Measurements from ENCODE around the gene PSMB11. TPM values are rescaled to one million over a fixed set of nuclear protein-coding genes. Genes with fewer than 3 reads are reported as not detected.

Gene PSMB11
- total RNA-seq, 1 donor from 2014 or later = not detected

DNA sequence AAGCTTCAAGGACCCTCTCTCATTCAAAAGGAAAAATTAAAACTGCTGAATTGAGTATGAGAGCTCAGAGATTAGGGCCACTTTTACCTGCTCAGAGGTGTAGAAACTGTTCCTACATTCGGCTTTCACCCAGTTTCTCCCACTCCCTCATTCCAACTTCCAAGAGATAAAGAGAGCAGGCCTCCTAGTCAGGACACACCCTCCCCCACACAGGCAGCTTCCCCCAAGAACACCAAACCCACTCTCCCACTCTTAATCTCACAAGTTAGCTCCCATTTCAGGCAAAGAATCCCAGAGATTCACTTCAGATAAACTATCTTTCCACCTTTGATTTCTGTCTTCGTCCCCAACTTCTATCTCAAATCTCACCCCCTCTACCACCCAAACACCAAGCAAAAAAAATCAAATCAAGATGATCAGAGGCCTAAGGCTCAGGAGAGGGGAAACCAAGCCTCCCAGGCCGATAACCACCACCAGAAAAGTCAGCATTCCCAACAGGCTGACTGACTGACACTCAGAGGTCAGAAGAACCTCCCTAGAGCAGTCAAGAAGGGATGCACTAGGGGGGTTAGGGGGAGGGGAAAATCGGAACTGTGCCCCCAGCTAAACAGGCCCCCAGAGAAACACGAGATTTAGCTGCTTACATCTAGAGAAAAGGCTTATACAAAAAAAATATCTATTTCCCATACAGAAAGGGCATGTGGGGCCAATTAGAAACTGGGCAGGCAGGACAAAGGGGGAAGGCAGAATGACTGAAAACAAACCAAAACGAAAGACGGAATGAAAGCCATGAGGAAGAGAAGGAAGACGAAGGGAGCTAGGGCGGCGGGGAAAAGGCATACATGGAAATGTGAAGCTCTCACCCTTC lies 28.5 kb downstream of the PSMB11 start:
- intact Hi-C loops (cut with DNase I) = no loop called here
- DNase-seq (ENCODE audit: low spot score) = no peak

DNA sequence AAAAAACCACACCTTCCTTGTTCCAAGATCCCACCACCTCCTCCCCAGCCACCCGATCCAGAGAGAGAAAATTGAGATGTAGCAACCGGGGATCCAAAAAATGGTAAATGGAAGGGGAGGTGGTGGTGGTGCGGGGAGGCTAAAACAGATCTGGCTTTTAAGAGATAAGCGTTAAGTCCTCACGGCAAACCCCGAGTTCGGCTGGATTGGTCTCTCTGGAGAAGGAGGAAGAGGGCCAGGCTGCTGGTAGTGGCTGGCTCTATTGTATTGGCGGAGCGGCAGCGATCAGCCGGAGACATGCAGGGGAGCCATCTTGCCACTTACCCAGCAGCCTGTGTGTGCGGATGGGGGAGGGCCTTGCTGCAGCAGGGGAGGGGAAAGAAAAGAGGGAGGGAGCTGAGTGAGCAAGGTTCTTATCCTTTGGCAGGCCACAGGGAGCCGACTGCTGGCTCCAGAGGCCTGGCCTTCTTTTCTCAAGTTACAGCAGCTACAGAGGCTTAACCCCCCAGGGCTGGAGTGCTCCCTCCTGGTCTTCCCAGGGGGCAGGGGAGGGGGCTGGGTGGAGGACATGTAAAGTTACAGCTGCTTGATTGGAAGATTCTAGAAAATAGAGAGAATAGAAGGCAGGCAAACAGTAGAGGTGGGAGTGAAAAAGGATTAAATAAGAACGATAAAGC lies 29.4 kb downstream of the PSMB11 start:
- DNase-seq (ENCODE audit: low spot score) = peak; percentile 93
- intact Hi-C loops (cut with DNase I) = no loop called here

DNA sequence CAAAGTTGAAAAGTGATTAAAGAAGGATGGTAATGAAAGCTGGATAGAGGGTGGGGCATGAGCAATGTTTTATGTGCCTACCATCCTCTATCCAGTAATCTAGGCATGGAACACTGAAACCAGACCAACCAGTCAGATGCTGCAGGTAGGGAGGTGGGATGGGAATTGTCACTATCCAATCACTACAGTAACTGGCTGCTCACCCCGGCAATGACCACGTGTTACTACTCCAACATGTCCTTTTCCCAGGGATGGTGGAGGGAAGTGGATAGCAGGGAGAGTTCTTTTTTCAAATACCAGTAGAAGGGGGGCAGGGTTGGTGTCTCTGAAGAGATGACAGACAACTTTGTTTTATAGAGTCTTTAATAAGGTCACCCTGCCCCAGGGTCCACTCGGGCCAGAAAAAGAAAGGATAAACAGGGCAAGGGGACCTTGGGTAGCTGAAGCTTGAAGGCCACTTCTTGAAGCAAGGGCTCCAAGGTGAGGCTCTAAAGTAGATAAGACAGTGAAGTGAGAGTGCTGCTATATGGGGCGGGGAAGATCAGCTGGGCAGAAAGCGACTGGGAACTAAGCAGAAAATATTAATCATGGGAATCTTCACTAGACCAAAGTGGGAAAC lies 30.0 kb downstream of the PSMB11 start:
- intact Hi-C loops (cut with DNase I) = no loop called here

DNA sequence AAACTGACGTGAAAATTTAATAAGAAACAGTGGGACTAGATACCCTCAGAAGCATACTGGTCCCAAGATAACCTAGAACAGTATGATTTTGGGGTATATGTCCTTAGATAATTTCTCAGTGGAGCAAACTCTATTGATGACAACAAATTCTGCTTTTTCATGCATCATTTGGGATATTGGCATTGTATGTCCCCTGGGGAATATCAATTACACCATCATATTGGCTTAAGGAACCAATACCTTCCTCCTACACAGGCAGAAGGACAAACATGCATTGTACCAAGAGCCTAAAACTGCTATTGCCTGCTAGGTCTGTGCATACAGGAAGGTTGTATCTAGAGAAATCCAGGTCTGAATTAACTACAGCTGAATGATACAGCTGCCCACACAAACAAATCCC lies 32.9 kb downstream of the PSMB11 start:
- no peak for DNase-seq (ENCODE audit: low spot score)
- intact Hi-C loops (cut with DNase I) = no loop called here

More for the DNA sequence above, 30.0 kb downstream of the PSMB11 start:
- no peak for DNase-seq (ENCODE audit: low spot score)

DNA sequence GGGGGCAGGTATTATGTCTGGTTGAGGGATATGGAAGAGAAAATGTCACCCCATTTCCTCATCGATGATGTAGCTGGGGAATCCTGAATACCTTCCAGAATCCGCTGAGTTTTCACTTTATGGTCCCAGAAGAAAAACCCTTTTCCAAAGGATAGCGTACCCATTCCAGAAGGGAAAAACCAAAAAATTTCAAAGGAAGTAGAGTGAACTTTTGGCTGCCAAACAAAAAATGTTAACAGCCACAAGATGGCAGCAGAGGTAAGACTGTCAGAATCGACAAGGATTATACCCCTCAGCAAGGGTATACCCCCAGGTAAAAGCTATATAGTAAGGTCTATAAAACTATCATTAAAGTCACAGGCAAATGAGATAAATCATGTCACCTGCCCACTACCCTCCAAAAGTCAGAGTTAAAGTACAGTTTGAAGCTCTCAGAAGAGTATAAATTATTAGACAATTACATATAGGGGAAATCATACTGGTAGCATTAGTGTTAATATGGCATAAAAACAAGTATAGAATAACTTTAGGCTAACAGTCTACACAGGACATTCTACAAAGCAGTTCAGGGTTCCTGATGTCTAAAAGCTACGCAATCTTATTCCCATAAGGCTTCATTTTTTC lies 34.9 kb downstream of the PSMB11 start:
- intact Hi-C loops (cut with DNase I) = no loop called here
- DNase-seq (ENCODE audit: low spot score) = no peak

DNA sequence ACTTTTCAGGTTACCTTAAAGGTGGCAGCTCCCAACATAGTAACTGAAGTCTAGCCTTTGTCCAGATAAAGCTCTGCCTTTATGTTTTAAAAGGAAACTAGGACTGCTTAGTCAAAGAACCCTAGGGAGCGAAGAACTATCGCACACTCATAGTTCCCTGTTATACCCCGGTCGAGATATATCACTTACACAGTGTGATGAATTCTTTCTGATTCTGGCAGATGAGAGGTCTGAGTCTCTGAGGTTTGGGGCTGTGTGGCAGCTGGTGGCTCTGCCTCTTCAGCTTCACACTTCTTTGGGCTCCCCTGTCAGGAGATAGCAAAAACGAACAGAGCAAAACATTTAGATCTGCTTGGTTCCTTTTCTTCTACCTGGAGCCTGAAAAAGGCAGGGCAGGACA lies 36.0 kb downstream of the PSMB11 start:
- intact Hi-C loops (cut with DNase I) = no loop called here

DNA sequence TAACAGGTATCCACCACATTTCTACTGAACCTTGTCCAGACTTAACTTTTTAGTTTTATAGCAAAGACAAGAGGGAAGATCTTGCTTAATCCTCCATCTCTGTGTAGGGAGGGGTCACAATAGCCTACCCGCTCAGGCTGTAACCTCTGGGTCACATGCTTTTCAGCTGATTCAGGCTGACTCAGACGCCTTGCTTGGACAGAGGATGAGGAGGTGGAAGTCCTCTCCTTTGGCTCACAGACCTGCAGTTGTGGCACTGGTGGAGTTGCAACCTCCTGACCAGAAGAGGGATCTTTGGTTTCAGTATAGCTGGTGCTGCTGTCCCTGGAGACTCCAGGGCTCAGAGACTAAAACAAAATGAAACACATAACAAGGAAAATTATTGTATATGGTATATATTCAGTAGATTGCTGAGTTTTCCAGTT lies 36.7 kb downstream of the PSMB11 start:
- intact Hi-C loops (cut with DNase I) = no loop called here
- peak; percentile 86 for DNase-seq (ENCODE audit: low spot score)

More for the DNA sequence above, 36.0 kb downstream of the PSMB11 start:
- no peak for DNase-seq (ENCODE audit: low spot score)

DNA sequence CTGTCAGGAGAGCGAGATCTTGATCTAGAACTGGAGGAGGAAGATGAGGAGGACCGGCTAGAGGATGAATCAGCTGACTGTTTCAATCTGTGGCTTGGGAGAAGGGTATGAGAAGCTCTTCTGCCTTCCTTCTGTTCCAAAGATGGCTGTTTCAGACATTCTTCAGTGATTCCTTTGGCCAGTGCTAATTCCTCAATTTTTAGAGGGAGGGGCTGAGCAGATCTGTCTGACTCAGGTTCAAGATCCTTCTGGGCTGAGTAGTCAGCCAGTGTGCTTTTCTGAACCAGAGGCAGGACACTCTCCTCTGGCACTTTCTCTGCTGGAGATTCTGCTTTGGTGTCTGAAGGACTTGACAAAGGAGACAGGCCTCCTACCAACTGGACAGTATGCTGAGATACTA lies 37.7 kb downstream of the PSMB11 start:
- intact Hi-C loops (cut with DNase I) = no loop called here
- DNase-seq (ENCODE audit: low spot score) = no peak

DNA sequence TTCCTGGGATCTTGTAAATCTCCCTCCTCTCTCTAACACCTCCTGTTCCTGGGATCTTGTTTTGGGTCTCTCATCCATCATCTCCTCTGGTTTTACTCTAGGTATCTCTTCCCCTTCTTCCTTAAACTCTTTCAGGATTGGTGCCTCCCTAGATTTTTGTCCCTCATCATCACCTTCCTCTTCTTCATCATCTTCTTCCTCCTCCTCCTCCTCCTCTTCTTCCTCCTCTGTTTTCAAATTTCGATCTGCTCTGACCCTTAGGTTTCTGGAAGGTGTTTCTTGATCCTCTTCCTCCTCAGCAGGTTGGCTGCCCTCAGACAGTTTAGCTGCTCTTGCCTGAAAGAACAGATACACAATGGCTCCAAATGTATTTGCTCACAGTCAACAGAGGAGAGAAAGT lies 38.5 kb downstream of the PSMB11 start:
- intact Hi-C loops (cut with DNase I) = no loop called here
- no peak for DNase-seq (ENCODE audit: low spot score)

DNA sequence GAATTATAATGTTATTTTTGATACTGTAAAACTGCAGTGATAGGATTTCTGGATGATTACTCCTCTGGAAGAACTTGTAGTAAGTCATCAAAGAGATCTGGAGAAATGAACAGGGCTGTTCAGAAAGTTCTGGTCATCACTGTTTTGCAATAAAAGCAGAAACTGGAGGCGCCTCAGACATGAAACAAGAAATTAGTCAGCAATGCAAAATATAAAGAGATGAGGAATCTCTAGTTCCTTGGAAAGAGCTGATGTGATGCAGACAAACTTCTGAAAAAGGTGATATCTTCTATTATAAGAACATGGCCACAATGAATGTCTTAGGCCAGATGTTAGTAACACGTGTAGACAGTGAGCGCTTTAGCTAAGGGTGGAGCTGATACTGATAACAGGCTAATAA lies 43.4 kb downstream of the PSMB11 start:
- no peak for DNase-seq (ENCODE audit: low spot score)
- intact Hi-C loops (cut with DNase I) = no loop called here

DNA sequence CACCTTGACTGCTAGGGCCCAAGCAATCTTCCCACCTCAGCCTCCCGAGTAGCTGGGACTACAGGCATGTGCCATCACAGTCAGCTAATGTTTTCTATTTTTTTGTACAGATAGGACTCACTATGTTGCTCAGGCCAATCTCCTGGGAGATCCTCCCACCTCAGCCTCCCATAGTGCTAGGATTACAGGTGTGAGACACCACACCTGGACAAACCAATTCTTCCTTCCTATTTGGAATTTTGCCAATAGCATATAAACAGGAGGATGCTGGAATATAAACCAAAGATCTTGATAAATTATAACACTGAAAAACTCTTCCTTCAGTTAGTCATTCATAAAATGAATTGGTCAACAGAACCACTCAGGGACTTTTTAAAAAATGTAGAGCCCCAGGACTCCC lies 44.6 kb downstream of the PSMB11 start:
- intact Hi-C loops (cut with DNase I) = no loop called here
- no peak for DNase-seq (ENCODE audit: low spot score)

DNA sequence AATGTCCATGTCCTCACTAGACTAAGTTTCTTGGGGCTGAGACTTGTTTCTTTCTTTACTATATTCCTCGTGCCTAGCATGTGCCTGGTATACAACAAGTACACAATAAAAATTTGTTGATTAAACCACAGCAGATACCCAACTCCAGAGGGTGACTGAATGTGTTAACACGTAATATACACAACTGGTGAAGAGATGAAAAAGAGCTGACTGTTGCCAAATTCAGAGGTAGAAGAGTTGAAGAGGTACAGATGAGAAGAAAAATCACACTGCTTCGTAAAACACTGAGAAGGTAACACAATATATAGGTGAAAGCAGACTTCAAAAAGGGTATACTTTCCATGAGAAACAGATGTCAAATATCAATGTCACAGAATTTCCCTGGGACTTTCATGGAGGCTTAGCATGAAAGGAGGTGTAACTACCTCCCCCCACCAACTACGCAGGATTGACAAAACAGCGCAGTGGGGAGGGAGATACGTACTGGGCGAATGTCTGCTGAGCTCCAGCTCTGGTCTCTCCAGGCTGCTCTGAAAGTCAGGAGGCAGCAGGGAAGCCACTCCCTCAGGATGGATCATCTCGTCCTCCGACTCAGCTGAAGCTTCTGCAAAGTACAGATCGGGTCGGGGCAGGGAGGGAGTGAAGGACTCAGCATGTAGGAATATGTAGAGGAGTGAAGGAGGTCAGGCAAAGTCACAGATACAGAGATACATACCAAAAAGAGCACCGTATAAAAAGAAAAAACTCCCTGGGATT lies 47.7 kb downstream of the PSMB11 start:
- intact Hi-C loops (cut with DNase I) = loop anchor here (10.0 kb wide), 2 partner anchors 215 to 465 kb away; partner anchors contain the start of genes BCL2L2, PPP1R3E, THTPA and ZFHX2
- DNase-seq (ENCODE audit: low spot score) = no peak

DNA sequence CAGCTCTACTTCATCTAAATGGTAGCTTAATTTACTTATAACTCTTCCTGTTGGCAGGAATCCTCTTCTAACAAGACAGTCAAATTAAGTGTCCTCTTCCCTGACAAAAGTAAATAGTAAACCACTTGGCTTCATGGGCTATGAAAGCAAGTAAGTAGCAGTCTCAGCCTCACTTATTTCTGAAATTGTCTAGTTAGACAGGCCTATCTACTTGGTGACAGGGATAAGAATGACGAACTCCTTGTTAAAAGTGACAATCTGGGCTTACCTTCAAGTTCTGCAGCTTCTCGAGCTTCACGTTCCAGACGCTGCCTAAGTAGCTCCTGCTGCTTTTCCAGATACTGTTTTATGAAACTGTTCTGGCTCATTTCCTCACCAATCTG lies 48.2 kb downstream of the PSMB11 start:
- intact Hi-C loops (cut with DNase I) = loop anchor here (10.0 kb wide), 2 partner anchors 215 to 465 kb away; partner anchors contain the start of genes BCL2L2, PPP1R3E, THTPA and ZFHX2

DNA sequence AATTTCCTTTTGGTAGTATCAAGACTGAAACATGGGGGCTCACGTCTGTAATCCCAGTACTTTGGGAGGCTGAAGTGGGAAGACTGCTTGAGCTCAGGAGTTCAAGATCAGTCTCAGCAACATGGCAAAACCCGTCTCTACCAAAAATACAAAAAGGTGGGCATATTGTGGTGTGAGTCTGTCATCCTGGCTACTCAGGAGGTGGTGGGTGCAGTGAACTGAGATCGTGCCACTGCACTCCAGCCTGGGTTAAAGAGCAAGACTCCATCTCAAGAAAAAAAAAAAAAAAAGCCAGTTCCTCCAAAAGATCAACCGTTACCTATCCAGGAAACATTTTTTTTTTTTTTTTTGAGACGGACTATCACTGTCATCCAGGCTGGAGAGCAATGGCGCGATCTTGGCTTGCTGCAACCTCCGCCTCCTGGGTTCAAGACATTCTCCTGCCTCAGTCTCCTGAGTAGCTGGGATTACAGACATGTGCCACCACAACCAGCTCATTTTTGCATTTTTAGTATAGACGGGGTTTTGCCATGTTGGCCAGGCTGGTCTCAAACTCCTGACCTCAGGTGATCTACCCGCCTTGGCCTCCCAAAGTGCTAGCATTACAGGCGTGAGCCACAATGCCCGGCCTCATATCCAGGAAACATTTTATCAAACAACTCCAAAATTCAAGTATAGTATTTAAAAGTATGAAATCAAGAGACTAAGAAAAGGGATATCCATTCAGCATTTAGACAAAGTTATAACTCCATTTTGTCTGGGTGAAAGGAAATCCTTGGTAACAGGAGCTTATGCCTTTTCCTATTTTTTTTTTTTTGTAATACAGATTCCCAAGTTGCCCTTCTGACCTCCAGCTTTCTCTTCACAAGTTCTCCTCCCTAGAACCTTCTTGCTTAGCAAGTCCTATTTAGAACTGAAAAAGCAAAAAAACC lies 49.5 kb downstream of the PSMB11 start:
- no peak for DNase-seq (ENCODE audit: low spot score)
- intact Hi-C loops (cut with DNase I) = loop anchor here (10.0 kb wide), 2 partner anchors 213 to 463 kb away; partner anchors contain the start of genes BCL2L2, PPP1R3E, THTPA and ZFHX2

More for the DNA sequence above, 48.2 kb downstream of the PSMB11 start:
- DNase-seq (ENCODE audit: low spot score) = no peak

DNA sequence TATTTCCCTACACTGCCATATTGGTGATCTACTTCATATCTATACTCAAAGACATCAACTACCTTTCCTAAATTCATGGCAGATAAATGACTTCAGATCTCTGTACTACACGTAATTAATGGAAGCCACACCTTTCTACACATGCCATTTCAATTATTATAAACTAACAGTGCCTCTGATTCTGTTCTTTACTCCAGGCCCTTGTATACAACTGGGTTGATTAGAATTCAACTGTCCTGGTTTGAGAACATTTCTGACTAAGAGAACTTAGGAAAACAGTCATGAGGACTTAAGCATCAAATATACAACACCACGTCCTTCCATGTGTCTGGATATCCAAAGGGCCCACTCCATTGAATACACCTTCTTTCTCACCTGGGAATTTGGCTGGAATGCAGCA lies 51.1 kb downstream of the PSMB11 start:
- DNase-seq (ENCODE audit: low spot score) = no peak
- intact Hi-C loops (cut with DNase I) = loop anchor here (10.0 kb wide), 2 partner anchors 212 to 462 kb away; partner anchors contain the start of genes BCL2L2, PPP1R3E, THTPA and ZFHX2

DNA sequence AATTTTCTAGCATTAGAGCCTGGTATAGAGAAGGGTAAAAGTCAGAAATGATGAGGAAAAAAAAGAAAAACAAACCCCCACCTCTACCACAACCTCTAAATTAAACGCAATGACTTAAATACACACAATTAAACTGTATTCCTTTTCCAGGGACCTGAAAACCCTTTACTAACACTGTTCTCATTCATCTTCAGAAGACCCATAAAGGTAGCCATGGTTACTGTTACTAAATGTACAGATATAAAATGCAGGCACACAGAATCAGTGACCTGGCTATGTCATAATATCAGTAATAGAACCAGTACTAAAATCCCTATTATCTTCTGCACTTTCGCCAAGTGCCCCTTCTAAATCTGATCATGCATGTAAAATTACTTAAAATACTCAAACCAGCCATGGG lies 51.5 kb downstream of the PSMB11 start:
- DNase-seq (ENCODE audit: low spot score) = no peak
- intact Hi-C loops (cut with DNase I) = loop anchor here (10.0 kb wide), 2 partner anchors 211 to 461 kb away; partner anchors contain the start of genes BCL2L2, PPP1R3E, THTPA and ZFHX2
